Uterus (tissue), 2 donors: ENCODE results near the gene ATG16L2.

Source experiments
- POLR2A ChIP-seq, 2 donors: fragments of 450-650 bp; IDR thresholded peaks; one replicate each; pipeline ENCODE4 v1.6.1; 2016; ENCODE audit warnings: antibody characterized with exemption in 2 of 2, mild to moderate bottlenecking in 1 of 2, moderate library complexity in 1 of 2
- TF ChIP-seq, protein P1 (sequence below), 4 experiments: fragments of 200-600 bp in 2 of 4; fragments of 450-650 bp in 2 of 4; sonication (generic) in 2 of 4; IDR thresholded peaks; one replicate each; pipeline ENCODE4 v1.5.1; 2016 to 2019; ENCODE audit warnings: antibody characterized with exemption in 4 of 4, mild to moderate bottlenecking in 2 of 4, moderate library complexity in 1 of 4

DNA sequence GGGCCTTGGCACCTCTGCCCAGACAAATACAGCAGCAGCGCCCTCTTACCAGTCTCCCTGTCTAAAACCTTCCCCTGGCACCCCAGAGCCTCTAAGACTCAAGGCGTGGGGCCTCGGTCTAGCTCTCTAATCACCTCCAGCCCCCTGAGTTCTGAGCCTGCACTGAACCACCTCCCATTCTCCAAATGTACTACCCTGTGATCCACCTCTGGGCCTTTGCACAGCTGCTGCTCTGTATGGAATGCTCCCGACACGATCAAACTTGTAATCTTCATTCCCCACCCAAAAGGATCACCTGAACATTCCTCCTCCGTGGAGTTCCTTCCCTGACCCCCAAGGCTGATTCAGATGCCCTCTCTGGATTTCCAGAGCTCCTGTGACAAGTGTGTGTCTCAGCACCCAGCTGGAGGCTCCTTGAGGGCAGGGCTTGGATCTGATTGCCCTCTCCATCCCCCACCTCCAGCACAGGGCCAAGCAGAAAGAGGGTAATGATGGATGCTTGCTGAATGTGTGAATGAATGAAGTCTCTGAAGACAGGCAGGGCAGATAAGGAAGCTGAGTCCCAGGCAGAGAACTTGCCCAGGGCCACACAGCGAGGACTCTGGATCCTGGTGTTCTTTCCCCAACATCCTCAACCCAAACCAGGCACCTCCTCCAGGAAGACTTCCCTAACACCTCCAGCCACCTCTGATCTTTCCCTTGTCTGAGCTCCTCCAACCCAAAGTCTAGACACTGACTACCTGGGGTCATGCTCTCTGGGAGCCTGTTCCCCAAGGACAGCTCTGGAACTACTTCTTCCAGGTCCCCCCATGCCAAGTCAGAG lies 38.7 kb upstream of the ATG16L2 start:
- TF ChIP-seq, protein P1, sequence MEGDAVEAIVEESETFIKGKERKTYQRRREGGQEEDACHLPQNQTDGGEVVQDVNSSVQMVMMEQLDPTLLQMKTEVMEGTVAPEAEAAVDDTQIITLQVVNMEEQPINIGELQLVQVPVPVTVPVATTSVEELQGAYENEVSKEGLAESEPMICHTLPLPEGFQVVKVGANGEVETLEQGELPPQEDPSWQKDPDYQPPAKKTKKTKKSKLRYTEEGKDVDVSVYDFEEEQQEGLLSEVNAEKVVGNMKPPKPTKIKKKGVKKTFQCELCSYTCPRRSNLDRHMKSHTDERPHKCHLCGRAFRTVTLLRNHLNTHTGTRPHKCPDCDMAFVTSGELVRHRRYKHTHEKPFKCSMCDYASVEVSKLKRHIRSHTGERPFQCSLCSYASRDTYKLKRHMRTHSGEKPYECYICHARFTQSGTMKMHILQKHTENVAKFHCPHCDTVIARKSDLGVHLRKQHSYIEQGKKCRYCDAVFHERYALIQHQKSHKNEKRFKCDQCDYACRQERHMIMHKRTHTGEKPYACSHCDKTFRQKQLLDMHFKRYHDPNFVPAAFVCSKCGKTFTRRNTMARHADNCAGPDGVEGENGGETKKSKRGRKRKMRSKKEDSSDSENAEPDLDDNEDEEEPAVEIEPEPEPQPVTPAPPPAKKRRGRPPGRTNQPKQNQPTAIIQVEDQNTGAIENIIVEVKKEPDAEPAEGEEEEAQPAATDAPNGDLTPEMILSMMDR (IDR thresholded peaks at IDR 0.05): no peak
- no peak for TF ChIP-seq POLR2A (IDR thresholded peaks at IDR 0.05)
